WTC11 (cell line): ENCODE measurements around the gene RARB. TPM values are rescaled to one million over a fixed set of nuclear protein-coding genes. Genes with fewer than 3 reads are reported as not detected.

ENCODE experiments used
- ATAC-seq: fragments of 200-7000 bp; cut with Tn5 transposase; 2 replicates; pipeline ENCODE4 v1.10.0; 2021; ENCODE audit warnings: mild to moderate bottlenecking, moderate library complexity
- CTCF ChIA-PET: fragments of 300-600 bp; sonication (Branson Sonifier 250); formaldehyde crosslinking; loops from one replicate; lab custom pipeline; 2021; ENCODE audit warnings: antibody characterized with exemption; lab: Charles Lee
- POLR2A ChIA-PET: fragments of 350-600 bp; sonication (Branson Sonifier 250); formaldehyde crosslinking; loops from one replicate; lab custom pipeline; 2021; ENCODE audit warnings: antibody characterized with exemption; lab: Charles Lee
- DNase-seq: peaks from one replicate; pipeline ENCODE4 v3.0.0; 2021; ENCODE audit warnings: low spot score
- H3K27ac Mint-ChIP-seq: 2 replicates; pipeline ENCODE4 v1.8.0; 2021; ENCODE audit warnings: mixed read lengths
- H3K27me3 Mint-ChIP-seq: 2 replicates; pipeline ENCODE4 v1.8.0; 2021; ENCODE audit warnings: low read depth, mild to moderate bottlenecking, moderate library complexity, mixed read lengths
- H3K36me3 Mint-ChIP-seq: 2 replicates; pipeline ENCODE4 v1.8.0; 2021; ENCODE audit warnings: mixed read lengths
- H3K4me1 Mint-ChIP-seq: 2 replicates; pipeline ENCODE4 v1.8.0; 2022; ENCODE audit warnings: mixed read lengths
- H3K4me3 Mint-ChIP-seq: 2 replicates; pipeline ENCODE4 v1.8.0; 2021; ENCODE audit warnings: mild to moderate bottlenecking, moderate library complexity, mixed read lengths
- H3K9me3 Mint-ChIP-seq: 2 replicates; pipeline ENCODE4 v1.8.0; 2021; ENCODE audit warnings: mixed read lengths
- FOXP1 ChIP-seq: sonication (generic); formaldehyde crosslinking; IDR thresholded peaks from 2 replicates; pipeline ENCODE4 v1.8.0; 2022; ENCODE audit warnings: missing genetic modification reagents, mild to moderate bottlenecking, moderate library complexity, borderline replicate concordance
- GABPB1 ChIP-seq: sonication (generic); formaldehyde crosslinking; IDR thresholded peaks from 2 replicates; pipeline ENCODE4 v1.8.1; 2023; ENCODE audit warnings: mild to moderate bottlenecking, missing genetic modification reagents
- GTF2I ChIP-seq: fragments of 250-450 bp; sonication (Bioruptor Pico); conservative IDR thresholded peaks from 2 replicates; pipeline ENCODE4 v1.4.0; 2021; ENCODE audit warnings: mild to moderate bottlenecking
- MYBL2 ChIP-seq: sonication (generic); formaldehyde crosslinking; IDR thresholded peaks from 2 replicates; pipeline ENCODE4 v1.8.1; 2023; ENCODE audit warnings: mild to moderate bottlenecking, moderate library complexity, missing genetic modification reagents
- NR1H2 ChIP-seq: sonication (generic); formaldehyde crosslinking; IDR thresholded peaks from 2 replicates; pipeline ENCODE4 v1.9.0; 2021; ENCODE audit warnings: mild to moderate bottlenecking, moderate library complexity, missing genetic modification reagents
- NR2C2 ChIP-seq: sonication (generic); formaldehyde crosslinking; IDR thresholded peaks from 2 replicates; pipeline ENCODE4 v1.8.0; 2022; ENCODE audit warnings: mild to moderate bottlenecking, missing genetic modification reagents
- NR3C1 ChIP-seq: sonication (generic); formaldehyde crosslinking; conservative IDR thresholded peaks from 2 replicates; pipeline ENCODE4 v1.8.1; 2023; ENCODE audit warnings: low read depth, mild to moderate bottlenecking, missing genetic modification reagents
- ZBTB21 ChIP-seq: sonication (generic); formaldehyde crosslinking; IDR thresholded peaks from 2 replicates; pipeline ENCODE4 v1.8.1; 2023; ENCODE audit warnings: mild to moderate bottlenecking, missing genetic modification reagents, borderline replicate concordance
- ZNF219 ChIP-seq: sonication (generic); formaldehyde crosslinking; IDR thresholded peaks from 2 replicates; pipeline ENCODE4 v1.8.0; 2023; ENCODE audit warnings: missing genetic modification reagents, mild to moderate bottlenecking, borderline replicate concordance
- ZNF416 ChIP-seq: fragments of 250-450 bp; sonication (Bioruptor Pico); IDR thresholded peaks from 2 replicates; pipeline ENCODE4 v1.9.0; 2021; ENCODE audit warnings: mild to moderate bottlenecking, inconsistent platforms
- total RNA-seq: library from RNA; stranded (reverse); gene quantifications from 3 replicates; pipeline ENCODE4 v1.2.3, GENCODE V29; 2021
- TF ChIP-seq, protein P1 (sequence below): sonication (generic); formaldehyde crosslinking; IDR thresholded peaks from 2 replicates; pipeline ENCODE4 v1.8.1; 2023; ENCODE audit warnings: mild to moderate bottlenecking, missing genetic modification reagents, borderline replicate concordance
- TF ChIP-seq, protein P2 (sequence below): fragments of 250-450 bp; sonication (Bioruptor Pico); IDR thresholded peaks from 2 replicates; pipeline ENCODE4 v1.9.0; 2021; ENCODE audit warnings: mild to moderate bottlenecking, borderline replicate concordance
- TF ChIP-seq, protein P3 (sequence below): fragments of 250-450 bp; sonication (Bioruptor Pico); IDR thresholded peaks from 2 replicates; pipeline ENCODE4 v1.8.0; 2021; ENCODE audit warnings: mild to moderate bottlenecking
- TF ChIP-seq, protein P4 (sequence below): sonication (generic); formaldehyde crosslinking; IDR thresholded peaks from 2 replicates; pipeline ENCODE4 v1.8.1; 2022; ENCODE audit warnings: missing genetic modification reagents, borderline replicate concordance

RARB gene
- total RNA-seq, 1 experiment from 2014 or later, result not detected

DNA sequence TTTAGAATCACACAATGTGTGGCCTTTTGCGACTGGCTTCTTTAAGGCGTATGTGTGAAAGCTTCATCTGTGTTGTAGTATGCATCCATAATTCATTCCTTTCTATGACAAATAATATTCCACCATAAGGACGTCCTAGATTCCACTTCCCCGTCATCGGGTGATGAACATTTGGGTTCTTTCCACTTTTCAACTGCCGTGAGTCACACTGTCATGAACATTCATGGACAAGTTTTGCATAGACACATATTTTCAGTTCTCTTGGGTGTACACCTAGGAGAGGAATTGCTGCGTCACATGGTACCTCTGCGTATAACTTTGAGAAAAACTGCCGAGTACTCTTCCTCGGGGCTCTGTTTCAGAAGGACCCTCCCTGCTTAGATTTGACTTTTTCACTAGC lies 139.3 kb downstream of the RARB start (continued):
- TF ChIP-seq, protein P1, sequence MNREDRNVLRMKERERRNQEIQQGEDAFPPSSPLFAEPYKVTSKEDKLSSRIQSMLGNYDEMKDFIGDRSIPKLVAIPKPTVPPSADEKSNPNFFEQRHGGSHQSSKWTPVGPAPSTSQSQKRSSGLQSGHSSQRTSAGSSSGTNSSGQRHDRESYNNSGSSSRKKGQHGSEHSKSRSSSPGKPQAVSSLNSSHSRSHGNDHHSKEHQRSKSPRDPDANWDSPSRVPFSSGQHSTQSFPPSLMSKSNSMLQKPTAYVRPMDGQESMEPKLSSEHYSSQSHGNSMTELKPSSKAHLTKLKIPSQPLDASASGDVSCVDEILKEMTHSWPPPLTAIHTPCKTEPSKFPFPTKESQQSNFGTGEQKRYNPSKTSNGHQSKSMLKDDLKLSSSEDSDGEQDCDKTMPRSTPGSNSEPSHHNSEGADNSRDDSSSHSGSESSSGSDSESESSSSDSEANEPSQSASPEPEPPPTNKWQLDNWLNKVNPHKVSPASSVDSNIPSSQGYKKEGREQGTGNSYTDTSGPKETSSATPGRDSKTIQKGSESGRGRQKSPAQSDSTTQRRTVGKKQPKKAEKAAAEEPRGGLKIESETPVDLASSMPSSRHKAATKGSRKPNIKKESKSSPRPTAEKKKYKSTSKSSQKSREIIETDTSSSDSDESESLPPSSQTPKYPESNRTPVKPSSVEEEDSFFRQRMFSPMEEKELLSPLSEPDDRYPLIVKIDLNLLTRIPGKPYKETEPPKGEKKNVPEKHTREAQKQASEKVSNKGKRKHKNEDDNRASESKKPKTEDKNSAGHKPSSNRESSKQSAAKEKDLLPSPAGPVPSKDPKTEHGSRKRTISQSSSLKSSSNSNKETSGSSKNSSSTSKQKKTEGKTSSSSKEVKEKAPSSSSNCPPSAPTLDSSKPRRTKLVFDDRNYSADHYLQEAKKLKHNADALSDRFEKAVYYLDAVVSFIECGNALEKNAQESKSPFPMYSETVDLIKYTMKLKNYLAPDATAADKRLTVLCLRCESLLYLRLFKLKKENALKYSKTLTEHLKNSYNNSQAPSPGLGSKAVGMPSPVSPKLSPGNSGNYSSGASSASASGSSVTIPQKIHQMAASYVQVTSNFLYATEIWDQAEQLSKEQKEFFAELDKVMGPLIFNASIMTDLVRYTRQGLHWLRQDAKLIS, result no peak
- TF ChIP-seq ZNF416 (CRISPR knock-in tag) (no peak), GTF2I (CRISPR knock-in tag) (no peak), GABPB1 (no peak), NR3C1 (CRISPR knock-in tag) (no peak), MYBL2 (no peak)
- TF ChIP-seq, protein P2, sequence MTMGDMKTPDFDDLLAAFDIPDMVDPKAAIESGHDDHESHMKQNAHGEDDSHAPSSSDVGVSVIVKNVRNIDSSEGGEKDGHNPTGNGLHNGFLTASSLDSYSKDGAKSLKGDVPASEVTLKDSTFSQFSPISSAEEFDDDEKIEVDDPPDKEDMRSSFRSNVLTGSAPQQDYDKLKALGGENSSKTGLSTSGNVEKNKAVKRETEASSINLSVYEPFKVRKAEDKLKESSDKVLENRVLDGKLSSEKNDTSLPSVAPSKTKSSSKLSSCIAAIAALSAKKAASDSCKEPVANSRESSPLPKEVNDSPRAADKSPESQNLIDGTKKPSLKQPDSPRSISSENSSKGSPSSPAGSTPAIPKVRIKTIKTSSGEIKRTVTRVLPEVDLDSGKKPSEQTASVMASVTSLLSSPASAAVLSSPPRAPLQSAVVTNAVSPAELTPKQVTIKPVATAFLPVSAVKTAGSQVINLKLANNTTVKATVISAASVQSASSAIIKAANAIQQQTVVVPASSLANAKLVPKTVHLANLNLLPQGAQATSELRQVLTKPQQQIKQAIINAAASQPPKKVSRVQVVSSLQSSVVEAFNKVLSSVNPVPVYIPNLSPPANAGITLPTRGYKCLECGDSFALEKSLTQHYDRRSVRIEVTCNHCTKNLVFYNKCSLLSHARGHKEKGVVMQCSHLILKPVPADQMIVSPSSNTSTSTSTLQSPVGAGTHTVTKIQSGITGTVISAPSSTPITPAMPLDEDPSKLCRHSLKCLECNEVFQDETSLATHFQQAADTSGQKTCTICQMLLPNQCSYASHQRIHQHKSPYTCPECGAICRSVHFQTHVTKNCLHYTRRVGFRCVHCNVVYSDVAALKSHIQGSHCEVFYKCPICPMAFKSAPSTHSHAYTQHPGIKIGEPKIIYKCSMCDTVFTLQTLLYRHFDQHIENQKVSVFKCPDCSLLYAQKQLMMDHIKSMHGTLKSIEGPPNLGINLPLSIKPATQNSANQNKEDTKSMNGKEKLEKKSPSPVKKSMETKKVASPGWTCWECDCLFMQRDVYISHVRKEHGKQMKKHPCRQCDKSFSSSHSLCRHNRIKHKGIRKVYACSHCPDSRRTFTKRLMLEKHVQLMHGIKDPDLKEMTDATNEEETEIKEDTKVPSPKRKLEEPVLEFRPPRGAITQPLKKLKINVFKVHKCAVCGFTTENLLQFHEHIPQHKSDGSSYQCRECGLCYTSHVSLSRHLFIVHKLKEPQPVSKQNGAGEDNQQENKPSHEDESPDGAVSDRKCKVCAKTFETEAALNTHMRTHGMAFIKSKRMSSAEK (CRISPR knock-in tag), result no peak
- TF ChIP-seq, protein P3, sequence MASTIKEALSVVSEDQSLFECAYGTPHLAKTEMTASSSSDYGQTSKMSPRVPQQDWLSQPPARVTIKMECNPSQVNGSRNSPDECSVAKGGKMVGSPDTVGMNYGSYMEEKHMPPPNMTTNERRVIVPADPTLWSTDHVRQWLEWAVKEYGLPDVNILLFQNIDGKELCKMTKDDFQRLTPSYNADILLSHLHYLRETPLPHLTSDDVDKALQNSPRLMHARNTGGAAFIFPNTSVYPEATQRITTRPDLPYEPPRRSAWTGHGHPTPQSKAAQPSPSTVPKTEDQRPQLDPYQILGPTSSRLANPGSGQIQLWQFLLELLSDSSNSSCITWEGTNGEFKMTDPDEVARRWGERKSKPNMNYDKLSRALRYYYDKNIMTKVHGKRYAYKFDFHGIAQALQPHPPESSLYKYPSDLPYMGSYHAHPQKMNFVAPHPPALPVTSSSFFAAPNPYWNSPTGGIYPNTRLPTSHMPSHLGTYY (CRISPR knock-in tag), result no peak

GRCh38 chr3:25567806-25568524 lies 139.9 kb downstream of the RARB start:
- H3K4me1 Mint-ChIP-seq, result peaks cover under 1% of the 10 kb centered on the region
- no peak overlapping the region for H3K27ac Mint-ChIP-seq
- no peaks in the 10 kb centered on the region for H3K9me3 Mint-ChIP-seq
- no peaks in the 10 kb centered on the region for H3K36me3 Mint-ChIP-seq
- H3K27me3 Mint-ChIP-seq, result no peaks in the 10 kb centered on the region
- CTCF ChIA-PET, result no interaction called here
- no peak overlapping the region for H3K4me3 Mint-ChIP-seq
- POLR2A ChIA-PET, result no interaction called here
- ATAC-seq, result no peak
- DNase-seq, result no peak
- TF ChIP-seq NR1H2, result no peak
- no peak for TF ChIP-seq ZNF219

DNA sequence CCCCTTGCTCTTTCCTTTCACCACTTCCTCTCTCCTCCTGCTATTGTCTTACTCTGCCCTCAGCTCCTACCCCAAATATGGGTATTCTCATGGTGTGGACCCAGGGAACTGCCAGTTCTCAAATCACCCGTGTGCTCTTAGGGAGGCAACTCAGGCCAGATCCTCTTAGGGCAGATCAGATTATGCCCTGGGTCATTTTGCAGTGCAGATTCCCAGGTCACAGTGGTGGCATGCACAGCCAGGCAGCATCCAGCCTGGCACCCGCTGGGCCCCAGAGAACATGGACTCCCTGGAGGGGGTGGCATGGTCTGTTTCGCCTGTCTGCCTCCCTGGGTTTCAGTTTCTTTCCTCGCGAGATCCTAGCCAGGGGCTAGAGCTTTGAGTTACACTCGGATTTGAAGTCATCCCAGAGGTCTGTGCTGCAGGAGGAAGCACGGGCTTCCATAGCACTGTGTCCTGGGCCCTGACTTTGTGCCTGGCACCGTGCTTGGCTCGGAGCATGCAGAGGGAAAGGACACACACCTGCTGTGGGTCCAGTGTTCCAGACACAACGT lies 140.5 kb downstream of the RARB start:
- Mint-ChIP-seq H3K27ac (no peak overlapping the region), H3K4me1 (peaks cover 7% of the 10 kb centered on the region), H3K27me3 (no peaks in the 10 kb centered on the region), H3K9me3 (no peaks in the 10 kb centered on the region), H3K4me3 (no peak overlapping the region), H3K36me3 (no peaks in the 10 kb centered on the region)
- ChIA-PET CTCF (interaction anchor here (0.9 kb wide), 2 partner anchors 19 to 36 kb away, joined by 3 read pairs; no protein-coding TSS in a partner anchor), POLR2A (no interaction called here)
- ATAC-seq (no peak), DNase-seq (no peak)
- TF ChIP-seq, protein P4, sequence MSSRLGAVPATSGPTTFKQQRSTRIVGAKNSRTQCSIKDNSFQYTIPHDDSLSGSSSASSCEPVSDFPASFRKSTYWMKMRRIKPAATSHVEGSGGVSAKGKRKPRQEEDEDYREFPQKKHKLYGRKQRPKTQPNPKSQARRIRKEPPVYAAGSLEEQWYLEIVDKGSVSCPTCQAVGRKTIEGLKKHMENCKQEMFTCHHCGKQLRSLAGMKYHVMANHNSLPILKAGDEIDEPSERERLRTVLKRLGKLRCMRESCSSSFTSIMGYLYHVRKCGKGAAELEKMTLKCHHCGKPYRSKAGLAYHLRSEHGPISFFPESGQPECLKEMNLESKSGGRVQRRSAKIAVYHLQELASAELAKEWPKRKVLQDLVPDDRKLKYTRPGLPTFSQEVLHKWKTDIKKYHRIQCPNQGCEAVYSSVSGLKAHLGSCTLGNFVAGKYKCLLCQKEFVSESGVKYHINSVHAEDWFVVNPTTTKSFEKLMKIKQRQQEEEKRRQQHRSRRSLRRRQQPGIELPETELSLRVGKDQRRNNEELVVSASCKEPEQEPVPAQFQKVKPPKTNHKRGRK (CRISPR knock-in tag), result no peak
- no peak for TF ChIP-seq ZBTB21 (CRISPR knock-in tag)
- TF ChIP-seq FOXP1, result no peak
- no peak for TF ChIP-seq NR2C2 (CRISPR knock-in tag)
